Endothelial cell (in vitro differentiated cells): ENCODE results near the gene VSIG10. TPM values are rescaled to one million over a fixed set of nuclear protein-coding genes. Genes with fewer than 3 reads are reported as not detected.

Experiments used
- DNase-seq: peaks from one replicate; pipeline ENCODE4 v3.0.0; 2021; ENCODE audit warnings: low spot score
- H3K27ac Mint-ChIP-seq: one replicate; pipeline ENCODE4 v1.8.0; 2021; ENCODE audit warnings: mixed read lengths, inconsistent platforms; ENCODE audit not compliant: unreplicated experiment
- H3K27me3 Mint-ChIP-seq: one replicate; pipeline ENCODE4 v1.8.0; 2021; ENCODE audit warnings: mild to moderate bottlenecking, moderate library complexity, mixed read lengths, inconsistent platforms; ENCODE audit not compliant: unreplicated experiment
- H3K36me3 Mint-ChIP-seq: one replicate; pipeline ENCODE4 v1.8.0; 2021; ENCODE audit warnings: mild to moderate bottlenecking, low read depth, mixed read lengths, inconsistent platforms; ENCODE audit not compliant: unreplicated experiment
- H3K4me1 Mint-ChIP-seq: one replicate; pipeline ENCODE4 v1.8.0; 2021; ENCODE audit warnings: mild to moderate bottlenecking, mixed read lengths, inconsistent platforms; ENCODE audit not compliant: unreplicated experiment
- H3K4me3 Mint-ChIP-seq: one replicate; pipeline ENCODE4 v1.8.0; 2021; ENCODE audit warnings: mild to moderate bottlenecking, mixed read lengths, inconsistent platforms; ENCODE audit not compliant: unreplicated experiment
- H3K9me3 Mint-ChIP-seq: one replicate; pipeline ENCODE4 v1.8.0; 2021; ENCODE audit warnings: mixed read lengths, inconsistent platforms; ENCODE audit not compliant: unreplicated experiment
- CTCF ChIP-seq: fragments of 200-600 bp; sonication (generic); IDR thresholded peaks from one replicate; pipeline ENCODE4 v1.5.0; 2021; ENCODE audit warnings: antibody characterized with exemption; ENCODE audit not compliant: unreplicated experiment
- total RNA-seq: library from RNA; stranded (reverse); fragmentation: NEBNext Ultra II Directional; extraction: Animal tissue kit (Norgen Biotek cat#: 25700); gene quantifications from one replicate; pipeline ENCODE4 v1.2.1, GENCODE V29; 2021; ENCODE audit not compliant: unreplicated experiment

The VSIG10 gene
- total RNA-seq, 1 donor from 2014 or later, result 65.0 TPM

DNA sequence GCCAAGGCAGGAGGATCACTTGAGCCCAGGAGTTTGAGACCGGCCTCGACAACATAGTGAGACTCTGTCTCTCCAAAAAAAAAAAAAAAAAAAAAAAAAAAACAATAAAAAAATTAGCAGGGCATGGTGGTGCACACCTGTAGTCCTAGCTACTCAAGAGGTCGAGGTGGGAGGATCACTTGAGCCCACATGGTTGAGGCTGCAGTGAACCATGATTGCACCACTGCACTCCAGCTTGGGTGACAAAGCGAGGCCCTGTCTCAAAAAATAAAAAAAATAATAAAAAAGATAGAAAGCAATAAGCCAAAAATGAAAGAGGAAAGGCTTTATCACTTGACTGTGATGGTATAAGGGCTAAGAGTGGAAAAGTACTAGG, 21.9 kb upstream of the VSIG10 start:
- peaks cover 6% of the 10 kb centered on the region for H3K4me1 Mint-ChIP-seq
- H3K9me3 Mint-ChIP-seq, result no peaks in the 10 kb centered on the region
- no peak for DNase-seq
- H3K27me3 Mint-ChIP-seq, result no peaks in the 10 kb centered on the region
- no peaks in the 10 kb centered on the region for H3K36me3 Mint-ChIP-seq
- no peak overlapping the region for H3K27ac Mint-ChIP-seq
- H3K4me3 Mint-ChIP-seq, result no peak overlapping the region
- TF ChIP-seq CTCF, result no peak

DNA sequence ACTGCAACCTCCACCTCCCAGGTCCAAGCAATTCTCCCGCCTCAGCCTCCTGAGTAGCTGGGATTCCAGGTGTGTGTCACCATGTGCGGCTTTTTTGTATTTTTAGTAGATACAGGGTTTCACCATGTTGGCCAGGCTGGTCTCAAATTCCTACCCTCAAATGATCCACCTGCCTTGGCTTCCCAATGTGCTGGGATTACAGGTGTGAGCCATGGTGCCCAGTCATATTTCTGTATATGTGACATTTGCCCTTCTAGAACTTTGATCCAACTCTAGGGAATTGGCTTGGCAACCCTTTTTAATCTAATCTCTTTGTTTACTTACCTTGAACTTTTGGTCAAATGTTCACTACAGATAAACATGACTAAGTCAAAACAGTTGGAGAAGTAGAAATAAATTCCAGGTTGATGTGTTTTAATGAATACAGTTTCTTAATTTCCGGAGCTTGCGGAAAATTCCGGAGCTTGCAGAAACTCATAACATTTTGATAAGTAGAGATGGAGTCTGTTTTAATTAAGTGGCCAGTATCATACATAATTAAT, 20.6 kb upstream of the VSIG10 start:
- no peak overlapping the region for H3K4me3 Mint-ChIP-seq
- peaks cover 11% of the 10 kb centered on the region for H3K4me1 Mint-ChIP-seq

DNA sequence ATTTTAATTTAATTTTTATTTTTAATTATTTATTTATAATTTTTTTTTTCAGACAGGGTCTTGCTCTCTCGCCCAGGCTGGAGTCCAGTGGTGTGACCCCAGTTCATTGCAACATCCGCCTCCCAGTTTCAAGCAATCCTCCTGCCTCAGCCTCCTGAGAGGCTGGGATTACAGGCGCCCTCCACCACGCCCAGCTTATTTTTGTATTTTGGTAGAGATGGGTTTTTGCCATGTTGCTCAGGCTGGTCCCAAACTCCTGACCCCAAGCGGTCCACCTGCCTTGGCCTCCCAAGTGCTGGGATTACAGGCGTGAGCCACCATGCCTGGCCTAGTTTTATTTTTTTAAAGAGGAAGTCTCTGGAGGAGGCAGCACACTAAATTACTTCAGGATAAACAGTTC, 18.5 kb upstream of the VSIG10 start:
- Mint-ChIP-seq H3K27me3 (peaks cover 4% of the 10 kb centered on the region), H3K36me3 (no peaks in the 10 kb centered on the region), H3K27ac (no peak overlapping the region), H3K9me3 (no peaks in the 10 kb centered on the region), H3K4me1 (peaks cover 11% of the 10 kb centered on the region), H3K4me3 (no peak overlapping the region)
- DNase-seq, result no peak
- no peak for TF ChIP-seq CTCF

More for the DNA sequence above, 20.6 kb upstream of the VSIG10 start:
- no peak for TF ChIP-seq CTCF
- DNase-seq, result no peak
- no peaks in the 10 kb centered on the region for H3K9me3 Mint-ChIP-seq
- no peak overlapping the region for H3K27ac Mint-ChIP-seq
- H3K36me3 Mint-ChIP-seq, result no peaks in the 10 kb centered on the region
- H3K27me3 Mint-ChIP-seq, result no peaks in the 10 kb centered on the region

DNA sequence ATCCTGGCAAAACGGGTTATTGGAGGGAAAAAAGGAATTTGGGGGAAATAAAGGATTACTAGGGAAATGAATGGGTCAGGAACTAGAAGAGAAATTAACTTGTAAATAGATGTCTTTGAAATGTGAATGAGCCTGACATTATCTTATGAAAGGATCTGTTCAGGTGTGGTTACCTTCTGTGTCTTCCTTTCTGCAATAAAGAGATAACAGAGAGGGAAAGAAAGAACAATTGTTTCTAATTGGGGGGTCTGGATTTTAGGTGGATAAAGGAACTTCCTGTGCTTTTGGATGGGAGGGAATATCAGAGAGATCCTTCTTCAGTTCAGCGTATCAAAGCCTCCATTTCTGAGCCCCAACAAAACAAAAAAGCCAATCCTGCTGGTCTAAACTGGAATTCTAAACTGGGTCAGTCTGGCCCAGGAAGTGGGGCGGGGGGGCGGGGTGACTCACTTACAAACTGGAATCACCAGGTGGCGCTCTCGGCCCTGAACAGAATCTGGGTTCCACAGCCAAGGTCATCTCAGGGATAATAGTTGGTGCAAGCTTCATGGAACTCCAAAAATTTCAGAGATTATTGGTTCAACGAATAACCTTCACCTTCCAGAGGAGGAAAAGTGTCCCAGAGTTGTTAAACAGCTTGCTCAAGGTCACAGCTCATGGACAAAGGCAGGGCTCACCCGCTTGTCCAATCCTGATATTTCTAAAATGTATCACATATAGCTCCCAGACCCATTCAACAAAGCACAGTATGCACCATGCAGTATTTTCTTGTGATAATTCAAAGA, 17.0 kb upstream of the VSIG10 start:
- Mint-ChIP-seq H3K27ac (peak overlapping the region; percentile 90), H3K4me1 (peaks cover 11% of the 10 kb centered on the region), H3K4me3 (no peak overlapping the region), H3K9me3 (no peaks in the 10 kb centered on the region), H3K27me3 (peaks cover 7% of the 10 kb centered on the region), H3K36me3 (peaks cover 6% of the 10 kb centered on the region)
- peak; percentile 79 for DNase-seq
- peak; percentile 73 for TF ChIP-seq CTCF

DNA sequence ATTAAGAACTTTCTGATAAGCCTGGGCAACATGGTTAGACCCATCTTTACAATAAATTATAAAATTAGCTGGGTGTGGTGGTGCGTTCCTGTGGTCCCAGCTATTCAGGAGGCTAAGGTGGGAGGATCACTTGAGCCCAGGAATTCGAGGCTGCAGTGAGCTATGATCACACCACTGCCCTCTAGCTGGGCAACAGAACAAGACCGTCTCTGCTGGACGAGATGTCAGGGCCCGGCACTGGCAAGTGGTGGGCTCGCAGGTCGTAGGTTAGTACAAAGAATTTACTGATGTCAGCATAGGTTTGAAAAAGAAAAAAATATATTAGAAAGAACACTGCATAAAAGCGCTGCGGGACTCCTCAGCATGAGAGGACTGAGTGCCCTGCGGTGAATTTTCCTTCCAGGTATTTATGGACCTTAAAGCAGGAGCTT, 15.7 kb upstream of the VSIG10 start:
- H3K4me1 Mint-ChIP-seq, result peaks cover 11% of the 10 kb centered on the region
- DNase-seq, result no peak
- peaks cover 10% of the 10 kb centered on the region for H3K36me3 Mint-ChIP-seq
- H3K27me3 Mint-ChIP-seq, result peaks cover 10% of the 10 kb centered on the region
- no peaks in the 10 kb centered on the region for H3K9me3 Mint-ChIP-seq
- no peak overlapping the region for H3K4me3 Mint-ChIP-seq
- H3K27ac Mint-ChIP-seq, result peak overlapping the region; percentile 65
- no peak for TF ChIP-seq CTCF
